Left ventricle myocardium inferior (tissue), 1 donor: ENCODE measurements around the gene CDK16. TPM values are rescaled to one million over a fixed set of nuclear protein-coding genes. Genes with fewer than 3 reads are reported as not detected.
"Not testable (repeated sequence)": the region's sequence is repeated elsewhere in the genome, so short reads cannot be mapped to it uniquely, and the experiment has no call there.

Source experiments
- DNase-seq: peaks from one replicate; pipeline ENCODE4 v3.0.0-alpha.2; 2020
- H3K27ac ChIP-seq: fragments of 200-600 bp; replicated peaks from 2 replicates; pipeline ENCODE4 v1.8.0; 2021
- H3K27me3 ChIP-seq: fragments of 200-600 bp; 2 replicates; pipeline ENCODE4 v1.8.0; 2021; ENCODE audit warnings: low read depth
- H3K36me3 ChIP-seq: fragments of 200-600 bp; 2 replicates; pipeline ENCODE4 v1.8.0; 2021
- H3K4me1 ChIP-seq: fragments of 200-600 bp; 2 replicates; pipeline ENCODE4 v1.8.0; 2021
- H3K4me3 ChIP-seq: fragments of 200-600 bp; 2 replicates; pipeline ENCODE4 v1.8.0; 2021; ENCODE audit warnings: mild to moderate bottlenecking, moderate library complexity
- H3K9me3 ChIP-seq: fragments of 200-600 bp; replicated peaks from 2 replicates; pipeline ENCODE4 v1.8.0; 2021
- intact Hi-C: fragments of 100-400 bp; cut with micrococcal nuclease; formaldehyde crosslinking; loops from one replicate; pipeline ENCODE4 v1.11.0; 2022
- total RNA-seq: library from RNA; stranded (reverse); fragmentation: NEBNext Ultra II Directional; extraction: Animal tissue kit (Norgen Biotek cat#: 25700); gene quantifications from one replicate; pipeline ENCODE4 v1.2.1, GENCODE V29; 2021
- TF ChIP-seq, protein P1 (sequence below): fragments of 200-600 bp; IDR thresholded peaks from 2 replicates; pipeline ENCODE4 v1.8.0; 2021; ENCODE audit warnings: antibody characterized with exemption, mild to moderate bottlenecking, borderline replicate concordance
- donor health status: DM: no; HTN: yes; CAD: no; lungs with severe emphysema.

Gene CDK16
- total RNA-seq, 1 donor from 2014 or later: 120 TPM

DNA sequence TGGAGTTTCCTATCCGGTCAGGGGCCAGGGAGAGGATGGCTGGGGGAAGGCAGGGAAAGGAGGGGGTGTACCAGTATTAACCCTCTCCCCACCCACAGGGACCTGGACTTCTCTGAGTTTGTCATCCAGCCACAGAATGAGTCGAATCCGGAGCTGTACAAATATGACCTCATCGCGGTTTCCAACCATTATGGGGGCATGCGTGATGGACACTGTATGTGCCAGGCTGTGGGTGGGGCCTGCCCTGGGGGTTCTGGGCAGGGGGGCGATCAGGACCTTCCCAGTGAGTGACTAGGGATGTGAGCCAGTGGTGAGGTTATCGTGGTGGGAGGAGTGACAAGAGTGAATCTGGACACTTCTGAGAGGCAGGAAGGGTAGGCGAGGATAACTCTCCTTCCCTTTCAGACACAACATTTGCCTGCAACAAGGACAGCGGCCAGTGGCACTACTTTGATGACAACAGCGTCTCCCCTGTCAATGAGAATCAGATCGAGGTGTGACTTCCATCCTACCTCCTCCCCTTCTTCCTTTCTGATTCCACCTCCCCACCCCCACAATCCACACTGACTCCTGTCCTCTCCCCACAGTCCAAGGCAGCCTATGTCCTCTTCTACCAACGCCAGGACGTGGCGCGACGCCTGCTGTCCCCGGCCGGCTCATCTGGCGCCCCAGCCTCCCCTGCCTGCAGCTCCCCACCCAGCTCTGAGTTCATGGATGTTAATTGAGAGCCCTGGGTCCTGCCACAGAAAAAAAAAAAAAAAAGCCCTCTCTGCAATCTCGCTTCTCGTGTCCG lies 28.9 kb downstream of the CDK16 start:
- Histone ChIP-seq H3K36me3 (peaks cover 10% of the 10 kb centered on the region), H3K27me3 (no peaks in the 10 kb centered on the region), H3K9me3 (no peaks in the 10 kb centered on the region), H3K4me1 (no peaks in the 10 kb centered on the region), H3K27ac (no peak overlapping the region), H3K4me3 (no peak overlapping the region)
- TF ChIP-seq, protein P1, sequence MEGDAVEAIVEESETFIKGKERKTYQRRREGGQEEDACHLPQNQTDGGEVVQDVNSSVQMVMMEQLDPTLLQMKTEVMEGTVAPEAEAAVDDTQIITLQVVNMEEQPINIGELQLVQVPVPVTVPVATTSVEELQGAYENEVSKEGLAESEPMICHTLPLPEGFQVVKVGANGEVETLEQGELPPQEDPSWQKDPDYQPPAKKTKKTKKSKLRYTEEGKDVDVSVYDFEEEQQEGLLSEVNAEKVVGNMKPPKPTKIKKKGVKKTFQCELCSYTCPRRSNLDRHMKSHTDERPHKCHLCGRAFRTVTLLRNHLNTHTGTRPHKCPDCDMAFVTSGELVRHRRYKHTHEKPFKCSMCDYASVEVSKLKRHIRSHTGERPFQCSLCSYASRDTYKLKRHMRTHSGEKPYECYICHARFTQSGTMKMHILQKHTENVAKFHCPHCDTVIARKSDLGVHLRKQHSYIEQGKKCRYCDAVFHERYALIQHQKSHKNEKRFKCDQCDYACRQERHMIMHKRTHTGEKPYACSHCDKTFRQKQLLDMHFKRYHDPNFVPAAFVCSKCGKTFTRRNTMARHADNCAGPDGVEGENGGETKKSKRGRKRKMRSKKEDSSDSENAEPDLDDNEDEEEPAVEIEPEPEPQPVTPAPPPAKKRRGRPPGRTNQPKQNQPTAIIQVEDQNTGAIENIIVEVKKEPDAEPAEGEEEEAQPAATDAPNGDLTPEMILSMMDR: no peak
- intact Hi-C loops: no loop called here
- no peak for DNase-seq

DNA sequence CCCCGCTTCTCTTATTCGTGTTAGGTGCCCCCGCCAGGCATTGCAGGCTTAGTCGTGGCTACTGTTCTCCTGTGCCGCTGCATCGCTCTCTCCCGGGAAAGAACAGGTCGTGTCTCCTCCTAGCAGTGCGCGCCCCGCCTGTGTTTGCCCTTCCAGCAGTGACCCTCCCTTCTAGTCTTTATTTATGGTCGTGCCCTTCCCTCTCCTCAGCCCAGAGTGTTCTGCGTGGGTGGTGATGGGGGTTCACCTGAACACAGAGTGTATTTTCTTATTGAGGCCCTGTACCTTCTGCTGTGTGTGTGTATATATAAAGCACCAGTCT lies 29.5 kb downstream of the CDK16 start:
- no peak for DNase-seq
- H3K4me1 ChIP-seq: no peaks in the 10 kb centered on the region
- H3K36me3 ChIP-seq: peaks cover 6% of the 10 kb centered on the region
- no peak overlapping the region for H3K27ac ChIP-seq
- intact Hi-C loops: no loop called here
- no peaks in the 10 kb centered on the region for H3K9me3 ChIP-seq
- H3K4me3 ChIP-seq: no peak overlapping the region
- TF ChIP-seq, protein P1: no peak
- no peaks in the 10 kb centered on the region for H3K27me3 ChIP-seq

DNA sequence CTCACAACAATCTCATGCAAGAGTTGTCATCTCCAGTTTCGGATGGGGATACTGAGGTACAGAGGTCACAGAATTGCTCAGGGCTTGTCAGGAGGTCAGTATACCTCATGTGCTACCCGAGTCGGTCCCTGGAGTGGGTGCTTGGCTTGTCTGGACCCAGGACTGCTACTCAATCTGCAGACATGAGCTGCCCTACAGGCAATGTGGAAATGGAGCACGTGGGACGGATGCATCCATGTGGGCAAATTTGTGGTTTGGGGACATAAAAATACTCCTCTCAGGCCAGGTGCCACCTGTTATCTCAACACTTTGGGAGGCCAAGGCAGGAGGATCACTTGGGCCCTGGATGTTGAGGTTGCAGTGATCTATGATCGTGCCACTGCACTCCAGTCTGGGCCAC lies 30.1 kb downstream of the CDK16 start:
- no peak overlapping the region for H3K4me3 ChIP-seq
- peaks cover 6% of the 10 kb centered on the region for H3K36me3 ChIP-seq
- no peaks in the 10 kb centered on the region for H3K27me3 ChIP-seq
- TF ChIP-seq, protein P1: no peak
- intact Hi-C loops: no loop called here
- no peak overlapping the region for H3K27ac ChIP-seq
- no peaks in the 10 kb centered on the region for H3K4me1 ChIP-seq
- no peak for DNase-seq
- no peaks in the 10 kb centered on the region for H3K9me3 ChIP-seq

DNA sequence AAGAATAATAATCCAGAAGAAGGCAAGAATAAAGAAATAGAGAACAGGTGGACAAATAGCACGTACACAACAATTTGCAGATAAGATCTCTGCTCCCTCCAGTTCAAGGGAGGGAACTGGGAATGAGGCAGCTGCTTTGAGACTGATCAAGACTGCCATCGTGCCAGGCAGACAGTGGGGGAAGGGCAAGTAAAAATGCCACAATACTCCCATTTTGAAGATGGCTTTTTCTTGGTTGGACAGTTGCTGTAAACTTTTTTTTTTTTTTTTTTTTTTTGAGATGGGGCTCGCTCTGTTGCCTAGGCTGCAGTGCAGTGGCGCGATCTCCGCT lies 31.5 kb downstream of the CDK16 start:
- Histone ChIP-seq H3K9me3 (no peaks in the 10 kb centered on the region), H3K27me3 (no peaks in the 10 kb centered on the region), H3K36me3 (peaks cover 6% of the 10 kb centered on the region), H3K4me1 (no peaks in the 10 kb centered on the region), H3K4me3 (no peak overlapping the region), H3K27ac (no peak overlapping the region)
- intact Hi-C loops: no loop called here
- DNase-seq: no peak
- TF ChIP-seq, protein P1: no peak

DNA sequence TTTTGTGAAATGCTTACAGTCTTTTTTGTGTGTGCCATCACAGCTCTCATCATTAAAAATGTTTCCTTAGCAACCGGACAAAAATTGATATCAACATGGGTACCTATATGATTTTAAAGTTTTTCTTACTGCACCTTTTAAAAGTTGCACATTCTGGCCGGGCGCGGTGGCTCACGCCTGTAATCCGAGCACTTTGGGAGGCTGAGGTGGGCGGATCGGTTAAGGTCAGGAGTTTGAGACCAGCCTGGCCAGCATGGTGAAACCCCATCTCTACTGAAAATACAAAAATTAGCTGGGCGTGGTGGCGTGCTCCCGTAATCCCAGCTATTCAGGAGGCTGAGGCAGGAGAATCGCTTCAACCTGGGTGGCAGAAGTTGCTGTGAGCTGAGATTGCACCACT lies 39.1 kb downstream of the CDK16 start:
- H3K27ac ChIP-seq, DNase-seq, H3K9me3 ChIP-seq, H3K27me3 ChIP-seq, H3K4me1 ChIP-seq, intact Hi-C loops, H3K4me3 ChIP-seq, H3K36me3 ChIP-seq: not testable (repeated sequence)

DNA sequence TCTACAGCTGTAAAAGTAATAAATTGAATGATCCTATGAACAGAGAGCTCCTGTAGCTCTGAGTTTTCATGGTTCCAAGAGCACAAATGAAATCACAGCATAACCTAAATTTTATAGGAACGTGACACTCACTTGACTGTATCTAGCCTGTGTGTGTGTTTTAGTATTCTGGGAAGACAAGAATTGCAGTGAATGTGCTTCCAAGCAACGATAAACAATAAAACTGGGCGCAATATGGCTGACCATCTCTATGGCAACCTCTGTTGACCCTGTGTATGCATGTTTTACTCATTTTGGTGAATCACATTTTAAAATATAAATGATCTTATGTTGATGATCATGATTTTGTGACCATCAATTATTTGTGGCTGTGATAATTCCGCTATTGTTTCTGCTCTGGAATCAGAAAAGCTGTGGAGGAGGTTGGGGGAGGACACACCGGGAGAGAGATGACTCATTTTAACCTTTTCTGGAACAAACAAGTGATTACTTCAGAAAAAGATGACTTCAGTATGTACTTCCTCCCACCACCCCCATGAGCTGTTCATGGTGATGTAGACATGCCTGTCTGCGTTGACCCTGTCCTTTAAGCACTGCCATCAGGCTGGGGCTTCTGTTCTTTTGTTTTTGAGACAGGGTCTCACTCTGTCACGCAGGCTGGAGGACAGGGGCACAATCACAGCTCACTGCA lies 46.1 kb downstream of the CDK16 start:
- Histone ChIP-seq H3K27ac (no peak overlapping the region), H3K36me3 (no peaks in the 10 kb centered on the region), H3K4me1 (no peaks in the 10 kb centered on the region), H3K4me3 (no peak overlapping the region), H3K27me3 (no peaks in the 10 kb centered on the region), H3K9me3 (no peaks in the 10 kb centered on the region)
- TF ChIP-seq, protein P1: no peak
- DNase-seq: no peak
- intact Hi-C loops: no loop called here
